HEK293 (cell line): ENCODE measurements around the gene APPBP2.
A peak's percentile ranks its signal among the peaks of the same experiment; 100 is the strongest.

Source experiments
- CTCF ChIA-PET: fragments of 350-600 bp; formaldehyde crosslinking; extraction: SDS; loops from one replicate; lab custom pipeline; 2021; ENCODE audit warnings: antibody characterized with exemption; lab: Yijun Ruan, JAX
- POLR2A ChIA-PET: fragments of 300-600 bp; formaldehyde crosslinking; extraction: SDS; loops from one replicate; lab custom pipeline; 2020; ENCODE audit warnings: antibody characterized with exemption, inconsistent platforms; lab: Yijun Ruan, JAX
- H3K27ac ChIP-seq: fragments of 200-500 bp; sonication (Bioruptor generic); 2 replicates; pipeline ENCODE4 v1.5.1; 2014; ENCODE audit warnings: low read depth, low read length, control low read depth, inconsistent platforms; ENCODE audit errors: extremely low read depth
- H3K36me3 ChIP-seq, 2 experiments: fragments of 200-500 bp in 1 of 2; sonication (Bioruptor generic) in 1 of 2; 1 replicate in 1 of 2; 2 replicates in 1 of 2; pipeline ENCODE4 v1.5.1; 2014 to 2017; ENCODE audit warnings: inconsistent platforms in 2 of 2, low read length in 2 of 2; ENCODE audit not compliant: control insufficient read depth in 2 of 2, insufficient read depth in 1 of 2
- H3K4me1 ChIP-seq: fragments of 200-500 bp; sonication (Bioruptor generic); 2 replicates; pipeline ENCODE4 v1.5.1; 2014; ENCODE audit warnings: mild to moderate bottlenecking, low read length, inconsistent platforms; ENCODE audit not compliant: control insufficient read depth, insufficient read depth
- H3K4me3 ChIP-seq: 2 replicates; pipeline ENCODE4 v1.5.1; 2011; ENCODE audit warnings: low read depth, mild to moderate bottlenecking, control low read depth, low read length, moderate library complexity
- H3K9me3 ChIP-seq: fragments of 200-500 bp; sonication (Bioruptor generic); 2 replicates; pipeline ENCODE4 v1.5.1; 2014; ENCODE audit warnings: low read depth, low read length, inconsistent platforms; ENCODE audit not compliant: control insufficient read depth, insufficient read depth
- BCL11B ChIP-seq: fragments of 450-650 bp; formaldehyde crosslinking; IDR thresholded peaks from 2 replicates; pipeline ENCODE4 v1.5.1; 2016; ENCODE audit warnings: low read depth, missing biosample characterization, missing genetic modification characterization
- EGR2 ChIP-seq: fragments of 450-650 bp; formaldehyde crosslinking; IDR thresholded peaks from 2 replicates; pipeline ENCODE4 v1.5.1; 2016; ENCODE audit warnings: low read depth, missing biosample characterization, missing genetic modification characterization
- HOXD13 ChIP-seq: sonication (generic); formaldehyde crosslinking; IDR thresholded peaks from 2 replicates; pipeline ENCODE4 v1.8.0; 2022; ENCODE audit warnings: missing genetic modification reagents, borderline replicate concordance
- KLF8 ChIP-seq: fragments of 450-650 bp; formaldehyde crosslinking; IDR thresholded peaks from 2 replicates; pipeline ENCODE4 v1.5.1; 2016; ENCODE audit warnings: missing biosample characterization, missing genetic modification characterization
- MEIS1 ChIP-seq: sonication (generic); formaldehyde crosslinking; IDR thresholded peaks from 2 replicates; pipeline ENCODE4 v1.8.1; 2022; ENCODE audit warnings: missing genetic modification reagents, mild to moderate bottlenecking, borderline replicate concordance
- OVOL3 ChIP-seq: fragments of 450-650 bp; formaldehyde crosslinking; IDR thresholded peaks from 2 replicates; pipeline ENCODE4 v1.5.1; 2016; ENCODE audit warnings: missing biosample characterization, missing genetic modification characterization
- PRDM1 ChIP-seq: fragments of 450-650 bp; formaldehyde crosslinking; IDR thresholded peaks from 2 replicates; pipeline ENCODE4; 2016; ENCODE audit warnings: missing biosample characterization, missing genetic modification characterization
- SP7 ChIP-seq: fragments of 450-650 bp; formaldehyde crosslinking; IDR thresholded peaks from 2 replicates; pipeline ENCODE4 v1.5.1; 2016; ENCODE audit warnings: missing biosample characterization, missing genetic modification characterization
- TCF7L2 ChIP-seq: IDR thresholded peaks from 2 replicates; pipeline ENCODE4 v1.6.1; 2011; ENCODE audit warnings: low read depth, mild to moderate bottlenecking, inconsistent platforms, low read length, moderate library complexity, borderline replicate concordance
- YY1 ChIP-seq: fragments of 450-650 bp; formaldehyde crosslinking; IDR thresholded peaks from 2 replicates; pipeline ENCODE4 v1.5.1; 2018; ENCODE audit warnings: missing biosample characterization, missing genetic modification characterization
- ZBTB17 ChIP-seq: fragments of 450-650 bp; formaldehyde crosslinking; IDR thresholded peaks from 2 replicates; pipeline ENCODE4 v1.5.1; 2016; ENCODE audit warnings: missing biosample characterization, missing genetic modification characterization
- ZBTB48 ChIP-seq: fragments of 450-650 bp; formaldehyde crosslinking; IDR thresholded peaks from 2 replicates; pipeline ENCODE4 v1.5.1; 2016; ENCODE audit warnings: missing biosample characterization, missing genetic modification characterization
- ZBTB6 ChIP-seq: fragments of 450-650 bp; formaldehyde crosslinking; IDR thresholded peaks from 2 replicates; pipeline ENCODE4 v1.5.1; 2017; ENCODE audit warnings: missing biosample characterization, missing genetic modification characterization
- ZNF148 ChIP-seq: fragments of 450-650 bp; formaldehyde crosslinking; IDR thresholded peaks from 2 replicates; pipeline ENCODE4 v1.5.0; 2017; ENCODE audit warnings: missing biosample characterization, missing genetic modification characterization, borderline replicate concordance
- ZNF2 ChIP-seq: fragments of 450-650 bp; formaldehyde crosslinking; IDR thresholded peaks from 2 replicates; pipeline ENCODE4 v1.5.1; 2016; ENCODE audit warnings: missing biosample characterization, missing genetic modification characterization
- ZNF23 ChIP-seq: fragments of 450-650 bp; formaldehyde crosslinking; IDR thresholded peaks from 2 replicates; pipeline ENCODE4 v1.5.1; 2016; ENCODE audit warnings: missing biosample characterization, missing genetic modification characterization, borderline replicate concordance
- ZNF266 ChIP-seq: fragments of 450-650 bp; formaldehyde crosslinking; IDR thresholded peaks from 2 replicates; pipeline ENCODE4 v1.5.1; 2016; ENCODE audit warnings: missing biosample characterization, missing genetic modification characterization, low read depth
- ZNF362 ChIP-seq: fragments of 450-650 bp; formaldehyde crosslinking; IDR thresholded peaks from 2 replicates; pipeline ENCODE4 v1.5.1; 2016; ENCODE audit warnings: missing biosample characterization, missing genetic modification characterization
- ZNF391 ChIP-seq: fragments of 450-650 bp; formaldehyde crosslinking; IDR thresholded peaks from 2 replicates; pipeline ENCODE4 v1.5.1; 2016; ENCODE audit warnings: low read depth, missing biosample characterization, missing genetic modification characterization, borderline replicate concordance
- ZNF521 ChIP-seq: fragments of 450-650 bp; formaldehyde crosslinking; IDR thresholded peaks from 2 replicates; pipeline ENCODE4 v1.5.1; 2017; ENCODE audit warnings: missing biosample characterization, mild to moderate bottlenecking, missing genetic modification characterization
- ZNF624 ChIP-seq: fragments of 450-650 bp; formaldehyde crosslinking; IDR thresholded peaks from 2 replicates; pipeline ENCODE4 v1.5.1; 2017; ENCODE audit warnings: missing biosample characterization, missing genetic modification characterization
- ZXDB ChIP-seq: fragments of 450-650 bp; formaldehyde crosslinking; IDR thresholded peaks from 2 replicates; pipeline ENCODE4 v1.5.1; 2016; ENCODE audit warnings: missing biosample characterization, missing genetic modification characterization

Gene APPBP2

GRCh38 chr17:60526726-60527125 lies 684 bp upstream of the APPBP2 start:
- Histone ChIP-seq H3K27ac (peak overlapping the region; percentile 98), H3K36me3 (no peaks in the 10 kb centered on the region)

GRCh38 chr17:60525328-60525684 lies 736 bp downstream of the APPBP2 start:
- CTCF ChIA-PET = no interaction called here
- peak overlapping the region; percentile 98 for H3K27ac ChIP-seq
- TF ChIP-seq ZNF391 (tag by site-specific recombination) = 0 out of 2 replicates have a peak, but pooled peaks have one; percentile 16
- TF ChIP-seq ZBTB48 (tag by site-specific recombination) = peak; percentile 7; the same call in 1 of the 2 replicates
- TF ChIP-seq TCF7L2 = peak; percentile 47; the same call in 1 of the 2 replicates
- TF ChIP-seq ZNF23 (tag by site-specific recombination) = no peak
- peak; percentile 75; the same call in 1 of the 2 replicates for TF ChIP-seq PRDM1 (tag by site-specific recombination)
- TF ChIP-seq, all 188 proteins: peak for 4
- POLR2A ChIA-PET = interaction anchor here (4.4 kb wide), 1 partner anchor 74 kb away, joined by 31 read pairs; the partner anchor contains the start of gene PPM1D
- Histone ChIP-seq H3K4me3 (peak overlapping the region; percentile 98), H3K9me3 (no peaks in the 10 kb centered on the region), H3K4me1 (no peaks in the 10 kb centered on the region), H3K36me3 (peaks cover 0 to 5% of the 10 kb centered on the region in 2 experiments; a peak in 1 of 3 replicates)

More at GRCh38 chr17:60526726-60527125, 684 bp upstream of the APPBP2 start:
- Histone ChIP-seq H3K4me1 (no peaks in the 10 kb centered on the region), H3K9me3 (no peaks in the 10 kb centered on the region), H3K4me3 (peak overlapping the region; percentile 98)
- ChIA-PET CTCF (interaction anchor here (2.1 kb wide), 1 partner anchor 43 kb away, joined by 10 read pairs; no protein-coding TSS in a partner anchor), POLR2A (interaction anchor here (0.6 to 4.4 kb wide), 16 partner anchors 9 to 1728 kb away, joined by 3 to 31 read pairs (median 3); partner anchors contain the start of genes BCAS3, PPM1D and RNFT1)
- TF ChIP-seq YY1 (tag by site-specific recombination) (no peak), ZNF624 (tag by site-specific recombination) (no peak), OVOL3 (tag by site-specific recombination) (no peak), KLF8 (tag by site-specific recombination) (no peak), ZBTB6 (tag by site-specific recombination) (no peak), SP7 (no peak), BCL11B (tag by site-specific recombination) (no peak)

- H3K9me3 ChIP-seq = no peaks in the 10 kb centered on the region
- peak overlapping the region; percentile 98 for H3K27ac ChIP-seq
- H3K4me1 ChIP-seq = no peaks in the 10 kb centered on the region
- ChIA-PET POLR2A (interaction anchor here (0.6 to 4.4 kb wide), 2 partner anchors 16 to 75 kb away, joined by 3 to 31 read pairs; partner anchors contain the start of gene PPM1D), CTCF (interaction anchor here (0.6 kb wide), 1 partner anchor 116 kb away, joined by 3 read pairs; no protein-coding TSS in a partner anchor)
- H3K36me3 ChIP-seq = peaks cover 3 to 11% of the 10 kb centered on the region in 2 experiments; a peak in 2 of 3 replicates
- H3K4me3 ChIP-seq = peak overlapping the region; percentile 98
- TF ChIP-seq MEIS1 (no peak), HOXD13 (CRISPR knock-in tag) (no peak), ZNF266 (tag by site-specific recombination) (no peak), ZXDB (tag by site-specific recombination) (peak; percentile 27; the same call in 1 of the 2 replicates), EGR2 (tag by site-specific recombination) (no peak), ZBTB48 (tag by site-specific recombination) (peak; percentile 25; the same call in 1 of the 2 replicates), ZNF148 (tag by site-specific recombination) (no peak), BCL11B (tag by site-specific recombination) (no peak), ZNF521 (tag by site-specific recombination) (no peak), ZNF2 (tag by site-specific recombination) (0 out of 2 replicates have a peak, but pooled peaks have one; percentile 21), ZBTB17 (tag by site-specific recombination) (peak; percentile 33), ZNF362 (tag by site-specific recombination) (peak; percentile 98)
Observed at GRCh38 chr17:60524463-60525327, 1.3 kb downstream of the APPBP2 start.
